RWPE1 (cell line): ENCODE measurements around the gene NPTN.

Experiments used
- CTCF ChIA-PET: fragments of 350-600 bp; sonication (Branson Sonifier 250); formaldehyde crosslinking; extraction: SDS; loops from one replicate; lab custom pipeline; 2021; lab: Yijun Ruan, JAX
- POLR2A ChIA-PET: fragments of 400-600 bp; formaldehyde crosslinking; extraction: SDS; loops from one replicate; lab custom pipeline; 2020; ENCODE audit warnings: antibody characterized with exemption; ENCODE audit not compliant: low non-redundant PET; lab: Yijun Ruan, JAX
- DNase-seq: peaks from one replicate; pipeline ENCODE4 v3.0.0; 2012; ENCODE audit warnings: low spot score
- H3K27ac ChIP-seq: fragments of 450-650 bp; 2 replicates; pipeline ENCODE4 v1.5.1; 2017
- TF ChIP-seq, protein P1 (sequence below): fragments of 450-650 bp; conservative IDR thresholded peaks from 2 replicates; pipeline ENCODE4 v1.5.1; 2017; ENCODE audit warnings: low read depth, mild to moderate bottlenecking

Gene NPTN

DNA sequence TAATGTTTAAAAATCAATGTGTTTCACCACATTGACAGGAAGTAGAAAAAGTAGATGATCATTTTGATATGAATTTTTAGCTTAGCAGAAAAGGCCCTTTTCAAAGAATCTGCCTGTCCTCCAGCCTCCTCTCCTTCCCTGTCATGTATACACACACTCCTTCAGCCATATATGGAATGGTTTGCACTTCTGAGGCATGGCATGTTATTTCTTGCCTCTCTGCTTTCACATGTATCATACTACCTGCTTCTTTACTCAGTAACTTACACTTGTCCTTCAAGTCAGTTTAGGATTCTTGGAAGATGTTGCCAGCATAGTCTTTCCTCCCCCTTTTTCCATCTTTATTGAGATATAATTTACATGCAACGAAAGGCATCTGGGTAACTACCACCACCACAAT is 111.2 kb downstream of the NPTN start:
- POLR2A ChIA-PET: no interaction called here
- H3K27ac ChIP-seq: no peak overlapping the region
- CTCF ChIA-PET: interaction anchor here (0.6 to 0.7 kb wide), 2 partner anchors 142 to 354 kb away, joined by 3 read pairs; no protein-coding TSS in a partner anchor
- TF ChIP-seq, protein P1, sequence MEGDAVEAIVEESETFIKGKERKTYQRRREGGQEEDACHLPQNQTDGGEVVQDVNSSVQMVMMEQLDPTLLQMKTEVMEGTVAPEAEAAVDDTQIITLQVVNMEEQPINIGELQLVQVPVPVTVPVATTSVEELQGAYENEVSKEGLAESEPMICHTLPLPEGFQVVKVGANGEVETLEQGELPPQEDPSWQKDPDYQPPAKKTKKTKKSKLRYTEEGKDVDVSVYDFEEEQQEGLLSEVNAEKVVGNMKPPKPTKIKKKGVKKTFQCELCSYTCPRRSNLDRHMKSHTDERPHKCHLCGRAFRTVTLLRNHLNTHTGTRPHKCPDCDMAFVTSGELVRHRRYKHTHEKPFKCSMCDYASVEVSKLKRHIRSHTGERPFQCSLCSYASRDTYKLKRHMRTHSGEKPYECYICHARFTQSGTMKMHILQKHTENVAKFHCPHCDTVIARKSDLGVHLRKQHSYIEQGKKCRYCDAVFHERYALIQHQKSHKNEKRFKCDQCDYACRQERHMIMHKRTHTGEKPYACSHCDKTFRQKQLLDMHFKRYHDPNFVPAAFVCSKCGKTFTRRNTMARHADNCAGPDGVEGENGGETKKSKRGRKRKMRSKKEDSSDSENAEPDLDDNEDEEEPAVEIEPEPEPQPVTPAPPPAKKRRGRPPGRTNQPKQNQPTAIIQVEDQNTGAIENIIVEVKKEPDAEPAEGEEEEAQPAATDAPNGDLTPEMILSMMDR: no peak
- DNase-seq: no peak

DNA sequence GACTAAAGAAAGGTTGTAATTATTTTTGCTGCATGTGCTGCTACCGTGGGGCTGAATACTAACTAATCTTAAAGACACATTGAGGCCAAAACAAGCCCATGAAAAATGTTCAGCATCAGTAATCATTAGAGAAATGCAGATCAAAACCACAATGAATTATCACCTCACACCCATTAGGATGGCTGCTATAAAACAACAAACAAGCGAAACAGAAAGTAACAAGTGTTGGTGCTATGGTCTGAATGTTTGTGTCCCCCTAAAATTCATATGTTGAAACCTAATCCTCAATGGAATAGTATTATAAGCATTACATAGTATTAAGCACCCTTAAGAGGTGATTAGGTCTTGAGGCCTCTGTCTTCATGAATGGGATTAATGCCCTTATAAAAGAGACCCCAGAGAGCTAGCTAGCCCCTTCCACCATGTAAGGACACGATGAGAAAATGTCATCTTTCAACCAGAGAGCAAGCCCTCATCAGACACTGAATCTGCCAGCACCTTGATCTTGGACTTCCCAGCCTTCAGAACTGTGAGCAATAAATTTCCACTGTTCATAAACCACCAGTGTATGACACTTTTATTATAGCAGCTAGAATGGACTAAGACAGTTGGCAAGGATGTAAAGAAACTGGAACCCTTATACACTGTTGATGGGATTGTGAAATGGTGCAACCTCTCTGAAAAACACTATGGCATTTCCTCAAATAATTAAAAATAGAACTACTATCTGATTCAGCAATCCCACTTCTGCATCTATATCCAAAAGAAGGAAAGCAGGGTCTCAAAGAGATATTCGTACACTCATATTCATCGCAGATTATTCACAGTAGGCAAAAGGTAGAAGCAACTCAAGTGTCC is 114.1 kb downstream of the NPTN start:
- DNase-seq: no peak
- H3K27ac ChIP-seq: no peak overlapping the region
- TF ChIP-seq, protein P1: no peak
- ChIA-PET POLR2A (no interaction called here), CTCF (no interaction called here)

DNA sequence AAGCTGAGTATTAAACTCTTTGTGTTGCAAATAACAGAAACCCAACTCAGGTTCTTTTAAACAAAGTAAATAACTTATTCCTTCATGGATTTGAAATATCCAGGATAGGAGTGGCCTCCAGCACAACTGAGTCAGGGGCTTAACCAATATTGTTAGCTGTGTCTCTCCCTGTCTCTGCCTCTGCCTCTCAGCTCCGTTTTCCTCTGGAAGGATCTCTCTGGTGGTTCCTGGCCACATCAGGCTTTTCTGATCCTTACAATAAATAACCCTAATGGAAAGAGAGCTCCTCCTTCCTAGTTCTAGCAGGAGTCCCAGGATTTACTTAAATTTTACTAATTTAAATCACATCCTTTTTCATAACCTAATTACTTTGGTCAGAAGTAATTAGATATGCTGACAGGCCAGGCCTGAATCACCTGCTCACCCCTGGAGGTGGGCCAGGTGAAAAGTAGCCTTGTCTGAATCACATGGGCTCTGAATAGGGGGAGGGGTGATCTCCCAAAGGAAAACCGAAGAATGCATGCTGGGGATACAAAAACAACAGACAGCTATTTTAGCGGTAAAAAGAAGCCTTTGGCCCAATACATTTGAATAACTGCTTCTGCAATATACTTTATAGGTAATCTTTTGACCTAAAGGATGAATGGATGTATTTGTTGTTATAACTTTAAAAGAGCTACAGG is 114.9 kb downstream of the NPTN start:
- DNase-seq: no peak
- TF ChIP-seq, protein P1: no peak
- ChIA-PET POLR2A (no interaction called here), CTCF (no interaction called here)
- no peak overlapping the region for H3K27ac ChIP-seq

DNA sequence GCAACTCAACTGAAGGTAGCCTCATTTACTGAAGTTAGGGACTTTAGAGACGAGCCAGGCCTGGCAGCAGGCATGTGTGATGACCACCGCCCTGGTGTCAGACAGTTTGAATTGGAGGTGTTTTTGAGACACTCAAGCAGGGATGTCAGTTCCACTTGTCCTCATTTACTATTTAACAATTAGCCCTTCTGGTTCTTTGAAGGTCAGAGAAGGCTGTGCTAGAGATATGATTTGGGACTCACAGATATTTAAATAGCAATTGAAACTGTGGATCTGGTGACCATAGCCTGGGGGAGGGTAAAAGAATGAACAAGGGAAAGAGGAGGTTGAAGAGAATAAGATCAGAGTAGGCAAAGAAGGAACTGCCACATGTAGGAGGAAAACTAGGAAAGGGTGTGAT is 115.6 kb downstream of the NPTN start:
- no peak overlapping the region for H3K27ac ChIP-seq
- no peak for DNase-seq
- ChIA-PET CTCF (interaction anchor here (0.6 kb wide), 1 partner anchor 656 kb away, joined by 6 read pairs; no protein-coding TSS in a partner anchor), POLR2A (no interaction called here)
- TF ChIP-seq, protein P1: no peak

DNA sequence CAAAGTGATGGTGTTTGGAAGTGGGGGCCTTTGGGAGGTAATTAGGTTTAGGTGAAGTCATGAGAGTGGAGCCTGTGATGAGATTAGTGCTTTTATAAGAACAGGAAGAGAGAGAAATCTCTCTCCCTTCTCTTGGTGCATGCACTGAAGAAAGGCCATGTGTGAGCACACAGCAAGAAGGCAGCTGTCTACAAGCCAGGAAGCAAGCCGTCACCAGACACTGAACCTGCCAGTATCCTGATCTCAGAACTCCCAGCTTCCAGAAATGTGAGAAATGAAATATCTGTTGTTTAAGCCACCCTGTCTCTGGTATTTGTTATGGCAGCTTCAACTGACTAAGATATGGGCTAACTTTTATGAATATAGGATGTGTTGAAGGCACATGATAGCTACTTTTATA is 117.7 kb downstream of the NPTN start:
- POLR2A ChIA-PET: no interaction called here
- DNase-seq: no peak

More for the DNA sequence above, 117.7 kb downstream of the NPTN start:
- TF ChIP-seq, protein P1: no peak
- CTCF ChIA-PET: no interaction called here
- H3K27ac ChIP-seq: no peak overlapping the region
